ENCODE data around the gene KIF5B. TPM values are rescaled to one million over a fixed set of nuclear protein-coding genes. Genes with fewer than 3 reads are reported as not detected.

Gene KIF5B
- total and polyA plus RNA-seq, 4 donors, result 12.2 to 42.0 (median 22.9) TPM

GRCh38 chr10:32051926-32052325 is 4.3 kb downstream of the KIF5B start (continued):
- TF ChIP-seq ATF3 (IDR thresholded peaks at IDR 0.05), result no peak
- no peak for TF ChIP-seq EGR1 (IDR thresholded peaks at IDR 0.05; ENCODE audit: low read depth in 2 of 2)
- no peak for TF ChIP-seq CTCF (IDR thresholded peaks at IDR 0.05; ENCODE audit: low read depth, low read length, missing input control)
- TF ChIP-seq FOXA1 (IDR thresholded peaks at IDR 0.05), result no peak
- TF ChIP-seq MAX (IDR thresholded peaks at IDR 0.05), result no peak
- no peak for TF ChIP-seq SP1 (IDR thresholded peaks at IDR 0.05)
- TF ChIP-seq RXRA (IDR thresholded peaks at IDR 0.05), result no peak
- no peak for TF ChIP-seq FOXA2 (IDR thresholded peaks at IDR 0.05)

- Histone ChIP-seq H3K4me3 (ENCODE audit: low read depth in 1 of 3, low read length in 3 of 3) (no peak overlapping the region), H3K9me3 (ENCODE audit: control insufficient read depth in 4 of 4, low read length in 3 of 4) (no peaks in the 10 kb centered on the region), H3K4me1 (ENCODE audit: control insufficient read depth in 4 of 4, insufficient read depth in 4 of 4, low read length in 3 of 4) (peaks cover 5 to 37% (median 10%) of the 10 kb centered on the region in 4 donors), H3K27me3 (ENCODE audit: control insufficient read depth in 4 of 4, insufficient read depth in 4 of 4, low read length in 3 of 4) (no peaks in the 10 kb centered on the region), H3K36me3 (ENCODE audit: control insufficient read depth in 4 of 4, insufficient read depth in 3 of 4, low read depth in 1 of 4, low read length in 3 of 4) (peaks cover 0 to 8% (median 7%) of the 10 kb centered on the region in 4 donors), H3K9ac (ENCODE audit: low read depth in 1 of 2, low read length in 2 of 2) (no peak overlapping the region), H3K27ac (ENCODE audit: low read depth in 1 of 2, low read length in 2 of 2) (no peak overlapping the region)
- DNase-seq (ENCODE audit: low spot score), result no peak
- TF ChIP-seq NR2F2 (IDR thresholded peaks at IDR 0.05) (no peak), ZBTB33 (IDR thresholded peaks at IDR 0.05) (no peak), MAX (IDR thresholded peaks at IDR 0.05) (no peak), SP1 (IDR thresholded peaks at IDR 0.05) (no peak), RXRA (IDR thresholded peaks at IDR 0.05) (no peak), YY1 (IDR thresholded peaks at IDR 0.05) (no peak), CTCF (IDR thresholded peaks at IDR 0.05; ENCODE audit: low read depth, low read length, missing input control) (no peak), FOXA2 (IDR thresholded peaks at IDR 0.05) (no peak)
- 75% methylated on average over 6 of the region's 6 CpGs for WGBS
Observed at GRCh38 chr10:32050177-32050576, 6.0 kb downstream of the KIF5B start.

- no peaks in the 10 kb centered on the region for H3K9me3 ChIP-seq (ENCODE audit: control insufficient read depth in 4 of 4, low read length in 3 of 4)
- H3K36me3 ChIP-seq (ENCODE audit: control insufficient read depth in 4 of 4, insufficient read depth in 3 of 4, low read depth in 1 of 4, low read length in 3 of 4), result peaks cover 0 to 11% (median 8%) of the 10 kb centered on the region in 4 donors
- no peak overlapping the region for H3K4me3 ChIP-seq (ENCODE audit: low read depth in 1 of 3, low read length in 3 of 3)
- H3K4me1 ChIP-seq (ENCODE audit: control insufficient read depth in 4 of 4, insufficient read depth in 4 of 4, low read length in 3 of 4), result peaks cover 5 to 27% (median 9%) of the 10 kb centered on the region in 4 donors
- H3K27ac ChIP-seq (ENCODE audit: low read depth in 1 of 2, low read length in 2 of 2), result no peak overlapping the region
- WGBS, result 74% methylated on average over 4 of the region's 4 CpGs
- H3K9ac ChIP-seq (ENCODE audit: low read depth in 1 of 2, low read length in 2 of 2), result no peak overlapping the region
- no peaks in the 10 kb centered on the region for H3K27me3 ChIP-seq (ENCODE audit: control insufficient read depth in 4 of 4, insufficient read depth in 4 of 4, low read length in 3 of 4)
- DNase-seq (ENCODE audit: low spot score), result no peak
- TF ChIP-seq HNF4A (conservative IDR thresholded peaks at IDR 0.05), result no peak
- no peak for TF ChIP-seq REST (IDR thresholded peaks at IDR 0.05)
- TF ChIP-seq CTCF (IDR thresholded peaks at IDR 0.05; ENCODE audit: low read depth, low read length, missing input control), result no peak
- TF ChIP-seq HNF4G (IDR thresholded peaks at IDR 0.05), result no peak
- no peak for TF ChIP-seq SP1 (IDR thresholded peaks at IDR 0.05)
- TF ChIP-seq RAD21 (IDR thresholded peaks at IDR 0.05), result no peak
- no peak for TF ChIP-seq EGR1 (IDR thresholded peaks at IDR 0.05; ENCODE audit: low read depth in 2 of 2)
- TF ChIP-seq NR2F2 (IDR thresholded peaks at IDR 0.05), result no peak
- TF ChIP-seq ATF3 (IDR thresholded peaks at IDR 0.05), result no peak
- TF ChIP-seq TAF1 (conservative IDR thresholded peaks at IDR 0.05), result no peak
Observed at GRCh38 chr10:32049113-32049512, 7.1 kb downstream of the KIF5B start.

Measured in liver (tissue), 9 donors.